ENCODE data around the gene PDLIM7.

The PDLIM7 gene

DNA sequence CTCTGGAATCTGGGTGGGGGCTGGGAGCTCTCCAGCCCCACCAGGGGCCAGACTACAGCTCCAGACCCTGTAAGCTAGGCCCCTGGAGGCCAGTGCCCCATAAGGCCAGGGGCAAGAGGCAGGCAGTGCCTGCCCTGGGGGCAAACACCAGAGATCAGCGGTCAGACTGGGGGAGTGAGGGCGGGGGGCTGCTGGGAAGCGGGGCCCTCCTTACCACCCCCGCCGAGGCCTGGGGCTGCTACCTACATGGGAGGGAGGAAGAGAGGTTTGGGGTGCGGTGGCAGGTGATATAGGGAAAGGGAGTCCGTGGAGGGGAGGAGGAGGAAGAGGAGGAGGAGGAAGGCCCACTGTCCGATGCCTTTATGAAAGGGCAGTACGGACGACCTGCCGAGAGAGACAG lies 38.0 kb downstream of the PDLIM7 start:
- Histone ChIP-seq H3K4me3 (replicated peaks; ENCODE audit: insufficient read depth, low read length) (no peak overlapping the region), H3K27ac (replicated peaks) (no peak overlapping the region), H3K27me3 (ENCODE audit: insufficient read depth, poor library complexity, severe bottlenecking) (no peaks in the 10 kb centered on the region)
- DNase-seq (ENCODE audit: low read depth in 1 of 2, low spot score in 1 of 2), result no peak
- TF ChIP-seq POLR2AphosphoS5 (IDR thresholded peaks at IDR 0.05; ENCODE audit: low read depth), result no peak
- no peak for TF ChIP-seq CTCF (IDR thresholded peaks at IDR 0.05; ENCODE audit: insufficient read depth, low read length)
- TF ChIP-seq SPI1 (IDR thresholded peaks at IDR 0.05; ENCODE audit: borderline replicate concordance, low read depth), result no peak
- TF ChIP-seq, protein P1, sequence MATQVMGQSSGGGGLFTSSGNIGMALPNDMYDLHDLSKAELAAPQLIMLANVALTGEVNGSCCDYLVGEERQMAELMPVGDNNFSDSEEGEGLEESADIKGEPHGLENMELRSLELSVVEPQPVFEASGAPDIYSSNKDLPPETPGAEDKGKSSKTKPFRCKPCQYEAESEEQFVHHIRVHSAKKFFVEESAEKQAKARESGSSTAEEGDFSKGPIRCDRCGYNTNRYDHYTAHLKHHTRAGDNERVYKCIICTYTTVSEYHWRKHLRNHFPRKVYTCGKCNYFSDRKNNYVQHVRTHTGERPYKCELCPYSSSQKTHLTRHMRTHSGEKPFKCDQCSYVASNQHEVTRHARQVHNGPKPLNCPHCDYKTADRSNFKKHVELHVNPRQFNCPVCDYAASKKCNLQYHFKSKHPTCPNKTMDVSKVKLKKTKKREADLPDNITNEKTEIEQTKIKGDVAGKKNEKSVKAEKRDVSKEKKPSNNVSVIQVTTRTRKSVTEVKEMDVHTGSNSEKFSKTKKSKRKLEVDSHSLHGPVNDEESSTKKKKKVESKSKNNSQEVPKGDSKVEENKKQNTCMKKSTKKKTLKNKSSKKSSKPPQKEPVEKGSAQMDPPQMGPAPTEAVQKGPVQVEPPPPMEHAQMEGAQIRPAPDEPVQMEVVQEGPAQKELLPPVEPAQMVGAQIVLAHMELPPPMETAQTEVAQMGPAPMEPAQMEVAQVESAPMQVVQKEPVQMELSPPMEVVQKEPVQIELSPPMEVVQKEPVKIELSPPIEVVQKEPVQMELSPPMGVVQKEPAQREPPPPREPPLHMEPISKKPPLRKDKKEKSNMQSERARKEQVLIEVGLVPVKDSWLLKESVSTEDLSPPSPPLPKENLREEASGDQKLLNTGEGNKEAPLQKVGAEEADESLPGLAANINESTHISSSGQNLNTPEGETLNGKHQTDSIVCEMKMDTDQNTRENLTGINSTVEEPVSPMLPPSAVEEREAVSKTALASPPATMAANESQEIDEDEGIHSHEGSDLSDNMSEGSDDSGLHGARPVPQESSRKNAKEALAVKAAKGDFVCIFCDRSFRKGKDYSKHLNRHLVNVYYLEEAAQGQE (IDR thresholded peaks at IDR 0.05; ENCODE audit: insufficient replicate concordance, low read depth), result no peak
- no peak for TF ChIP-seq GABPA (IDR thresholded peaks at IDR 0.05; ENCODE audit: low read depth)

GRCh38 chr5:177458912-177459350 lies 38.5 kb downstream of the PDLIM7 start:
- H3K27me3 ChIP-seq (ENCODE audit: insufficient read depth, poor library complexity, severe bottlenecking), result no peaks in the 10 kb centered on the region
- no peak overlapping the region for H3K4me3 ChIP-seq (replicated peaks; ENCODE audit: insufficient read depth, low read length)
- TF ChIP-seq, protein P1 (IDR thresholded peaks at IDR 0.05; ENCODE audit: insufficient replicate concordance, low read depth), result no peak
- TF ChIP-seq SPI1 (IDR thresholded peaks at IDR 0.05; ENCODE audit: borderline replicate concordance, low read depth) (no peak), GABPA (IDR thresholded peaks at IDR 0.05; ENCODE audit: low read depth) (no peak), CTCF (IDR thresholded peaks at IDR 0.05; ENCODE audit: insufficient read depth, low read length) (no peak), POLR2AphosphoS5 (IDR thresholded peaks at IDR 0.05; ENCODE audit: low read depth) (no peak)
- no peak overlapping the region for H3K27ac ChIP-seq (replicated peaks)
- DNase-seq (ENCODE audit: low read depth in 1 of 2, low spot score in 1 of 2), result no peak

- no peak for DNase-seq (ENCODE audit: low read depth in 1 of 2, low spot score in 1 of 2)
- no peak for TF ChIP-seq POLR2AphosphoS5 (IDR thresholded peaks at IDR 0.05; ENCODE audit: low read depth)
- TF ChIP-seq GABPA (IDR thresholded peaks at IDR 0.05; ENCODE audit: low read depth), result no peak
- TF ChIP-seq, protein P1 (IDR thresholded peaks at IDR 0.05; ENCODE audit: insufficient replicate concordance, low read depth), result no peak
- TF ChIP-seq CTCF (IDR thresholded peaks at IDR 0.05; ENCODE audit: insufficient read depth, low read length), result no peak
- TF ChIP-seq SPI1 (IDR thresholded peaks at IDR 0.05; ENCODE audit: borderline replicate concordance, low read depth), result no peak
- peak overlapping the region; percentile 33 for H3K27ac ChIP-seq (replicated peaks)
- no peaks in the 10 kb centered on the region for H3K27me3 ChIP-seq (ENCODE audit: insufficient read depth, poor library complexity, severe bottlenecking)
- no peak overlapping the region for H3K4me3 ChIP-seq (replicated peaks; ENCODE audit: insufficient read depth, low read length)
Measured at GRCh38 chr5:177457852-177458681, 39.3 kb downstream of the PDLIM7 start.

Data from HL-60 (cell line).